H1 (cell line): ENCODE data around the gene INTS1. TPM values are rescaled to one million over a fixed set of nuclear protein-coding genes. Genes with fewer than 3 reads are reported as not detected.
A peak's percentile ranks its signal among the peaks of the same experiment; 100 is the strongest.

ENCODE experiments used
- CTCF ChIA-PET: fragments of 300-600 bp; sonication (Branson Sonifier 250); formaldehyde crosslinking; loops from one replicate; lab custom pipeline; 2021; ENCODE audit not compliant: partially characterized antibody; lab: Charles Lee
- POLR2A ChIA-PET: fragments of 300-600 bp; sonication (Branson Sonifier 250); formaldehyde crosslinking; loops from one replicate; lab custom pipeline; 2021; ENCODE audit warnings: inconsistent platforms; ENCODE audit not compliant: partially characterized antibody; lab: Charles Lee
- DNase-seq, 2 experiments: peaks; one replicate each; pipeline versions ENCODE4 v3.0.0 to v3.0.0-alpha.2; 2010 to 2022; ENCODE audit warnings: low spot score in 2 of 2, low read depth in 1 of 2, mixed read lengths in 1 of 2
- FAIRE-seq: peaks from 2 replicates; lab custom pipeline; 2011; peaks lifted over from hg19 to GRCh38; lab: Jason Lieb, UNC
- H2AFZ ChIP-seq: 2 replicates; pipeline ENCODE4 v1.8.1; 2012; ENCODE audit warnings: low read length, inconsistent platforms
- H2AK5ac ChIP-seq: 2 replicates; pipeline ENCODE4 v1.6.1; 2013; ENCODE audit warnings: low read depth, low read length
- H2BK120ac ChIP-seq: replicated peaks from 2 replicates; pipeline ENCODE3; 2013; ENCODE audit warnings: low read depth, low read length, inconsistent platforms
- H2BK12ac ChIP-seq: 2 replicates; pipeline ENCODE4 v1.6.1; 2013; ENCODE audit warnings: low read depth, low read length
- H2BK15ac ChIP-seq: 2 replicates; pipeline ENCODE4 v1.6.1; 2013; ENCODE audit warnings: low read length
- H2BK20ac ChIP-seq: 2 replicates; pipeline ENCODE4 v1.6.1; 2013; ENCODE audit warnings: low read length
- H2BK5ac ChIP-seq: 2 replicates; pipeline ENCODE4 v1.6.1; 2013; ENCODE audit warnings: low read depth, low read length
- H3K14ac ChIP-seq: 2 replicates; pipeline ENCODE4 v1.6.1; 2013; ENCODE audit warnings: inconsistent platforms; ENCODE audit not compliant: insufficient read length
- H3K18ac ChIP-seq: 2 replicates; pipeline ENCODE4 v1.6.1; 2013; ENCODE audit warnings: low read length; ENCODE audit errors: extremely low read depth
- H3K23ac ChIP-seq: 2 replicates; pipeline ENCODE4 v1.6.1; 2013; ENCODE audit warnings: inconsistent platforms; ENCODE audit not compliant: insufficient read length
- H3K23me2 ChIP-seq: 2 replicates; pipeline ENCODE4 v1.6.1; 2013; ENCODE audit warnings: low read depth, low read length
- H3K27ac ChIP-seq: 2 replicates; pipeline ENCODE4 v1.6.1; 2011; ENCODE audit warnings: low read depth, low read length, inconsistent platforms
- H3K27me3 ChIP-seq, 4 experiments: replicated peaks in 1 of 4; 1 replicate in 1 of 4; 2 replicates in 3 of 4; pipeline versions ENCODE4 v1.6.1 to v1.8.1; 2011 to 2013; ENCODE audit warnings: low read length in 3 of 4, mild to moderate bottlenecking in 3 of 4, inconsistent platforms in 2 of 4, mixed read lengths in 2 of 4, moderate library complexity in 1 of 4; ENCODE audit not compliant: control insufficient read depth in 3 of 4, insufficient read depth in 3 of 4; ENCODE audit errors: extremely low read depth in 1 of 4
- H3K36me3 ChIP-seq, 4 experiments: 2 replicates each; pipeline versions ENCODE4 v1.6.1 to v1.8.1; 2011 to 2013; ENCODE audit warnings: mild to moderate bottlenecking in 4 of 4, low read length in 3 of 4, moderate library complexity in 2 of 4, control low read depth in 1 of 4, inconsistent platforms in 1 of 4; ENCODE audit not compliant: insufficient read depth in 4 of 4, control insufficient read depth in 2 of 4
- H3K4ac ChIP-seq: replicated peaks from 2 replicates; pipeline ENCODE3; 2013; ENCODE audit warnings: low read length, low read depth, mixed read lengths, inconsistent platforms; ENCODE audit not compliant: insufficient read length
- H3K4me1 ChIP-seq, 4 experiments: replicated peaks in 1 of 4; 1 replicate in 1 of 4; 2 replicates in 3 of 4; pipeline versions ENCODE4 v1.6.1 to v1.8.1; 2011 to 2013; ENCODE audit warnings: low read length in 3 of 4, inconsistent platforms in 2 of 4, mixed read lengths in 1 of 4; ENCODE audit not compliant: insufficient read depth in 4 of 4, control insufficient read depth in 3 of 4
- H3K4me2 ChIP-seq, 2 experiments: 2 replicates each; pipeline versions ENCODE4 v1.6.1 to v1.8.1; 2011 to 2013; ENCODE audit warnings: low read depth in 2 of 2, low read length in 2 of 2, control low read depth in 1 of 2, inconsistent platforms in 1 of 2, mild to moderate bottlenecking in 1 of 2; ENCODE audit not compliant: insufficient read depth in 1 of 2
- H3K4me3 ChIP-seq, 4 experiments: fragments of 200-600, 300-600 bp in 1 of 4; sonication (generic), shearing (Covaris generic), sonication (Bioruptor Twin) in 1 of 4; 2 replicates each; pipeline versions ENCODE4 v1.5.1 to v1.8.1; 2011 to 2016; ENCODE audit warnings: low read length in 4 of 4, low read depth in 3 of 4, control low read depth in 2 of 4, inconsistent platforms in 2 of 4, mild to moderate bottlenecking in 2 of 4, mixed read lengths in 1 of 4, moderate library complexity in 1 of 4; ENCODE audit not compliant: insufficient read depth in 2 of 4; ENCODE audit errors: extremely low read depth in 1 of 4
- H3K56ac ChIP-seq: replicated peaks from 2 replicates; pipeline ENCODE3; 2013; ENCODE audit warnings: low read depth, mild to moderate bottlenecking, mixed read lengths, low read length, inconsistent platforms; ENCODE audit not compliant: insufficient read length
- H3K79me1 ChIP-seq: 2 replicates; pipeline ENCODE4 v1.6.1; 2013; ENCODE audit warnings: low read depth, low read length, control low read depth
- H3K79me2 ChIP-seq, 2 experiments: 2 replicates each; pipeline versions ENCODE4 v1.6.1 to v1.8.1; 2012 to 2013; ENCODE audit warnings: low read length in 2 of 2, mild to moderate bottlenecking in 2 of 2, inconsistent platforms in 1 of 2; ENCODE audit not compliant: insufficient read depth in 2 of 2, control insufficient read depth in 1 of 2
- H3K9ac ChIP-seq, 4 experiments: replicated peaks in 1 of 4; 1 replicate in 1 of 4; 2 replicates in 3 of 4; pipeline versions ENCODE4 v1.6.1 to v1.8.1; 2011 to 2013; ENCODE audit warnings: low read depth in 3 of 4, low read length in 3 of 4, control low read depth in 2 of 4, mild to moderate bottlenecking in 2 of 4, moderate library complexity in 2 of 4, inconsistent platforms in 1 of 4; ENCODE audit errors: extremely low read depth in 1 of 4
- H3K9me3 ChIP-seq, 2 experiments: 2 replicates each; pipeline versions ENCODE4 v1.6.1 to v1.8.1; 2012 to 2013; ENCODE audit warnings: mild to moderate bottlenecking in 2 of 2, moderate library complexity in 2 of 2, control low read depth in 1 of 2, inconsistent platforms in 1 of 2, low read depth in 1 of 2, low read length in 1 of 2, mixed read lengths in 1 of 2; ENCODE audit not compliant: insufficient read depth in 2 of 2
- H4K20me1 ChIP-seq, 2 experiments: replicated peaks in 1 of 2; 2 replicates each; pipeline versions ENCODE3 to v1.8.1; 2011 to 2013; ENCODE audit warnings: inconsistent platforms in 2 of 2, low read length in 2 of 2, mild to moderate bottlenecking in 1 of 2; ENCODE audit not compliant: insufficient read depth in 2 of 2, control insufficient read depth in 1 of 2
- H4K5ac ChIP-seq: 2 replicates; pipeline ENCODE4 v1.6.1; 2013; ENCODE audit warnings: low read length, low read depth, mixed read lengths, inconsistent platforms; ENCODE audit not compliant: insufficient read length
- H4K8ac ChIP-seq: 2 replicates; pipeline ENCODE4 v1.8.0; 2013; ENCODE audit warnings: mild to moderate bottlenecking, moderate library complexity, low read length, inconsistent platforms; ENCODE audit not compliant: insufficient read depth; ENCODE audit errors: extremely low read depth
- H4K91ac ChIP-seq: replicated peaks from 2 replicates; pipeline ENCODE3; 2013; ENCODE audit warnings: low read length, mixed read lengths, inconsistent platforms; ENCODE audit not compliant: insufficient read length
- ATF3 ChIP-seq: IDR thresholded peaks from 2 replicates; pipeline ENCODE4 v1.6.1; 2011; ENCODE audit warnings: low read depth, mild to moderate bottlenecking, low read length; ENCODE audit not compliant: insufficient read depth
- BCL11A ChIP-seq, 2 experiments: IDR thresholded peaks; one replicate each; pipeline ENCODE4 v1.6.1; 2011; ENCODE audit warnings: low read depth in 2 of 2, low read length in 2 of 2, mild to moderate bottlenecking in 2 of 2
- NRF1 ChIP-seq: IDR thresholded peaks from 2 replicates; pipeline ENCODE4 v1.6.1; 2011; ENCODE audit warnings: mild to moderate bottlenecking, low read depth, low read length, improper control_type of control experiment
- RBBP5 ChIP-seq: IDR thresholded peaks from 2 replicates; pipeline ENCODE4 v1.7.1; 2012; ENCODE audit warnings: low read depth, mild to moderate bottlenecking, inconsistent platforms, low read length, moderate library complexity, borderline replicate concordance
- SUZ12 ChIP-seq: fragments of 200-600 bp; sonication (generic); IDR thresholded peaks from 2 replicates; pipeline ENCODE4 v1.6.1; 2012; ENCODE audit warnings: mild to moderate bottlenecking, inconsistent platforms, low read length, moderate library complexity, mixed read lengths
- TAF1 ChIP-seq: IDR thresholded peaks from 2 replicates; pipeline ENCODE4 v1.6.1; 2011; ENCODE audit warnings: mild to moderate bottlenecking, low read depth, low read length
- WGBS, 2 experiments: shearing (Covaris generic) in 1 of 2; methylation state at CpG; one replicate each; pipeline versions ENCODE4 v1.1.6 to v1.1.7; 2013 to 2015; ENCODE audit warnings: low lambda C conversion rate in 2 of 2, mixed read lengths in 2 of 2, inconsistent platforms in 1 of 2, low coverage in 1 of 2, missing lambda C conversion rate in 1 of 2; ENCODE audit not compliant: insufficient replicate concordance in 2 of 2, insufficient coverage in 1 of 2, insufficient read length in 1 of 2; ENCODE audit errors: extremely low coverage in 1 of 2, missing lambda C conversion rate in 1 of 2; 5-methylcytosine and 5-hydroxymethylcytosine counted together
- polyA plus RNA-seq, 7 experiments: library from polyadenylated mRNA; depleted of rRNA in 3 of 7; stranded (reverse) in 5 of 7; unstranded in 2 of 7; fragments of >200 nt in 5 of 7; fragments of 200-250 nt in 2 of 7; gene quantifications; 1 replicate in 5 of 7; 2 replicates in 1 of 7; 4 replicates in 1 of 7; pipeline versions ENCODE4 v1.2.1 to v1.2.3, GENCODE V29; 2011 to 2013; ENCODE audit warnings: missing spikeins in 2 of 7, mixed read lengths in 2 of 7
- total RNA-seq: library from RNA; stranded (reverse); fragmentation: NEBNext Ultra II Directional; extraction: Animal tissue kit (Norgen Biotek cat#: 25700); gene quantifications from 2 replicates; pipeline ENCODE4 v1.2.1, GENCODE V29; 2021
- TF ChIP-seq, protein P1 (sequence below), 3 experiments: IDR thresholded peaks; 1 replicate in 2 of 3; 2 replicates in 1 of 3; pipeline versions ENCODE4 v1.5.1 to v1.6.1; 2011; ENCODE audit warnings: low read length in 3 of 3, mild to moderate bottlenecking in 3 of 3, inconsistent platforms in 2 of 3, low read depth in 1 of 3, moderate library complexity in 1 of 3; ENCODE audit not compliant: insufficient read depth in 1 of 3; ENCODE audit errors: control extremely low read depth in 1 of 3

Gene INTS1
- total and polyA plus RNA-seq, 2 of the 8 experiments (the other 6 are each of a cell fraction or from before 2014, with no cell fraction given): 76.9 to 104 TPM

- WGBS, 2 experiments: 86% methylated on average over 28 of the region's 28 CpGs; no CpG with 5 or more reads in 1 of the 2 experiments
- Histone ChIP-seq H3K9me3 (no peaks in the 10 kb centered on the region), H3K4me3 (no peak overlapping the region), H3K56ac (no peak overlapping the region), H3K36me3 (no peaks in the 10 kb centered on the region), H2BK5ac (no peak overlapping the region), H2BK12ac (peak overlapping the region; percentile 35; the same call in 1 of the 2 replicates), H3K79me1 (no peaks in the 10 kb centered on the region), H3K27ac (no peak overlapping the region), H3K79me2 (no peaks in the 10 kb centered on the region), H2BK15ac (no peak overlapping the region), H2AFZ (no peak overlapping the region), H3K18ac (no peak overlapping the region), H3K23ac (no peak overlapping the region), H4K5ac (no peak overlapping the region), H3K4me2 (no peak overlapping the region), H3K23me2 (no peaks in the 10 kb centered on the region), H4K91ac (no peak overlapping the region), H3K9ac (no peak overlapping the region), H3K4ac (no peak overlapping the region), H2BK20ac (no peak overlapping the region), H3K4me1 (peaks cover 0 to 14% (median 10%) of the 10 kb centered on the region in 4 experiments; a peak in 6 of 7 replicates), H2AK5ac (no peak overlapping the region), H4K20me1 (peaks cover 0 to 3% of the 10 kb centered on the region in 2 experiments), H4K8ac (peak overlapping the region; percentile 14; the same call in 1 of the 2 replicates), H2BK120ac (no peak overlapping the region), H3K27me3 (no peaks in the 10 kb centered on the region), H3K14ac (no peak overlapping the region)
- DNase-seq: no peak
- CTCF ChIA-PET: interaction anchor here (1.3 to 3.5 kb wide), 4 partner anchors 9 to 50 kb away, joined by 3 to 15 read pairs (median 4); partner anchors contain the start of gene INTS1
- FAIRE-seq: no peak
- POLR2A ChIA-PET: interaction anchor here (0.5 to 2.1 kb wide), 3 partner anchors 14 to 60 kb away, joined by 3 to 7 read pairs (median 3); no protein-coding TSS in a partner anchor
- TF ChIP-seq BCL11A (IDR thresholded peaks at IDR 0.05; ENCODE audit: low read depth in 2 of 2, low read length in 2 of 2) (no peak), ATF3 (no peak), TAF1 (no peak), NRF1 (no peak), RBBP5 (no peak), SUZ12 (no peak)
- TF ChIP-seq, protein P1, sequence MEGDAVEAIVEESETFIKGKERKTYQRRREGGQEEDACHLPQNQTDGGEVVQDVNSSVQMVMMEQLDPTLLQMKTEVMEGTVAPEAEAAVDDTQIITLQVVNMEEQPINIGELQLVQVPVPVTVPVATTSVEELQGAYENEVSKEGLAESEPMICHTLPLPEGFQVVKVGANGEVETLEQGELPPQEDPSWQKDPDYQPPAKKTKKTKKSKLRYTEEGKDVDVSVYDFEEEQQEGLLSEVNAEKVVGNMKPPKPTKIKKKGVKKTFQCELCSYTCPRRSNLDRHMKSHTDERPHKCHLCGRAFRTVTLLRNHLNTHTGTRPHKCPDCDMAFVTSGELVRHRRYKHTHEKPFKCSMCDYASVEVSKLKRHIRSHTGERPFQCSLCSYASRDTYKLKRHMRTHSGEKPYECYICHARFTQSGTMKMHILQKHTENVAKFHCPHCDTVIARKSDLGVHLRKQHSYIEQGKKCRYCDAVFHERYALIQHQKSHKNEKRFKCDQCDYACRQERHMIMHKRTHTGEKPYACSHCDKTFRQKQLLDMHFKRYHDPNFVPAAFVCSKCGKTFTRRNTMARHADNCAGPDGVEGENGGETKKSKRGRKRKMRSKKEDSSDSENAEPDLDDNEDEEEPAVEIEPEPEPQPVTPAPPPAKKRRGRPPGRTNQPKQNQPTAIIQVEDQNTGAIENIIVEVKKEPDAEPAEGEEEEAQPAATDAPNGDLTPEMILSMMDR (IDR thresholded peaks at IDR 0.05; ENCODE audit: control extremely low read depth in 1 of 3, insufficient read depth in 1 of 3, low read depth in 1 of 3, low read length in 3 of 3): no peak
These were observed 49.5 kb upstream of the INTS1 start for GRCh38 chr7:1553512-1554210.
